GM12878 (cell line): ENCODE results near the gene MDC1. TPM values are rescaled to one million over a fixed set of nuclear protein-coding genes. Genes with fewer than 3 reads are reported as not detected.

ENCODE experiments used
- ATAC-seq: fragments of 200-7000 bp; cut with Tn5 transposase; 3 replicates; pipeline ENCODE4 v1.9.1; 2020; ENCODE audit warnings: mild to moderate bottlenecking, moderate library complexity
- BruUV-seq: library from RNA; stranded (reverse); fragments of 400-500 nt; replicated peaks from 2 replicates; lab custom pipeline; 2021; lab: Mats Ljungman, UMichigan
- CTCF ChIA-PET: fragments of 300-600 bp; sonication (Branson Sonifier 250); formaldehyde crosslinking; extraction: SDS; loops from one replicate; lab custom pipeline; 2021; ENCODE audit warnings: inconsistent platforms; lab: Yijun Ruan, JAX
- POLR2A ChIA-PET: fragments of 350-600 bp; formaldehyde crosslinking; extraction: SDS; loops from one replicate; lab custom pipeline; 2021; ENCODE audit warnings: inconsistent platforms; lab: Charles Lee
- RAD21 ChIA-PET: fragments of 300-600 bp; sonication (Branson Sonifier 250); formaldehyde crosslinking; loops from one replicate; lab custom pipeline; 2023; ENCODE audit warnings: antibody characterized with exemption; ENCODE audit not compliant: unreplicated experiment; lab: Charles Lee
- SMC1A ChIA-PET: fragments of 300-600 bp; sonication (Branson Sonifier 250); formaldehyde crosslinking; loops from one replicate; lab custom pipeline; 2023; ENCODE audit not compliant: unreplicated experiment, uncharacterized antibody; lab: Charles Lee
- DNase-seq: peaks from one replicate; pipeline ENCODE4 v3.0.0-alpha.2; 2011; ENCODE audit warnings: low read depth, low spot score
- FAIRE-seq: peaks from 3 replicates; lab custom pipeline; 2011; peaks lifted over from hg19 to GRCh38; lab: Jason Lieb, UNC
- H2AFZ ChIP-seq: 2 replicates; pipeline ENCODE4 v1.6.0; 2011; ENCODE audit warnings: low read depth, low read length, control low read depth; ENCODE audit not compliant: control insufficient read depth
- H3K27ac ChIP-seq: 2 replicates; pipeline ENCODE4 v1.5.1; 2011; ENCODE audit warnings: control low read depth; ENCODE audit not compliant: control insufficient read depth, insufficient read depth
- H3K27me3 ChIP-seq, 2 experiments: replicated peaks in 1 of 2; 2 replicates each; pipeline versions ENCODE4 v1.6.0 to v1.6.1; 2011; ENCODE audit warnings: low read length in 1 of 2; ENCODE audit not compliant: control insufficient read depth in 2 of 2, insufficient read depth in 2 of 2
- H3K36me3 ChIP-seq, 2 experiments: 2 replicates each; pipeline ENCODE4 v1.5.1; 2011; ENCODE audit warnings: low read length in 1 of 2; ENCODE audit not compliant: control insufficient read depth in 2 of 2, insufficient read depth in 2 of 2
- H3K4me1 ChIP-seq: 2 replicates; pipeline ENCODE4 v1.6.1; 2011; ENCODE audit warnings: mild to moderate bottlenecking, low read length, moderate library complexity, mixed read lengths; ENCODE audit not compliant: control insufficient read depth, insufficient read depth
- H3K4me2 ChIP-seq: 2 replicates; pipeline ENCODE4 v1.6.0; 2011; ENCODE audit warnings: control low read depth; ENCODE audit not compliant: control insufficient read depth, insufficient read depth
- H3K4me3 ChIP-seq: fragments of 200-600 bp; sonication (generic); 2 replicates; pipeline ENCODE4 v1.5.1; 2016
- H3K79me2 ChIP-seq: 2 replicates; pipeline ENCODE4 v1.6.0; 2011; ENCODE audit warnings: low read length; ENCODE audit not compliant: control insufficient read depth, insufficient read depth
- H3K9ac ChIP-seq: 2 replicates; pipeline ENCODE4 v1.8.0; 2011; ENCODE audit warnings: low read length, control low read depth, mixed read lengths; ENCODE audit not compliant: control insufficient read depth, insufficient read depth
- H3K9me3 ChIP-seq: replicated peaks from 3 replicates; pipeline ENCODE4 v1.5.1; 2011; ENCODE audit warnings: mild to moderate bottlenecking, low read length; ENCODE audit not compliant: control insufficient read depth, insufficient read depth
- H4K20me1 ChIP-seq: 2 replicates; pipeline ENCODE4 v1.6.0; 2011; ENCODE audit not compliant: control insufficient read depth, insufficient read depth
- ATF7 ChIP-seq: fragments of 450-650 bp; IDR thresholded peaks from 2 replicates; pipeline ENCODE4 v1.6.1; 2016; ENCODE audit warnings: low read depth, mild to moderate bottlenecking
- BCLAF1 ChIP-seq: fragments of 450-650 bp; IDR thresholded peaks from 2 replicates; pipeline ENCODE4 v1.6.1; 2017; ENCODE audit warnings: antibody characterized with exemption, mild to moderate bottlenecking, moderate library complexity
- BRCA1 ChIP-seq: IDR thresholded peaks from 2 replicates; pipeline ENCODE4 v1.6.1; 2011; ENCODE audit warnings: low read depth, low read length, improper control_type of control experiment
- ESRRA ChIP-seq: IDR thresholded peaks from 2 replicates; pipeline ENCODE4 v1.6.1; 2012; ENCODE audit warnings: mild to moderate bottlenecking, low read length, improper control_type of control experiment
- ETV6 ChIP-seq, 2 experiments: fragments of 450-650 bp in 1 of 2; IDR thresholded peaks in 1 of 2; conservative IDR thresholded peaks in 1 of 2; 2 replicates each; pipeline ENCODE4 v1.6.1; 2014; ENCODE audit warnings: antibody characterized with exemption in 1 of 2, borderline replicate concordance in 1 of 2, low read depth in 1 of 2, mild to moderate bottlenecking in 1 of 2, moderate library complexity in 1 of 2
- FOXK2 ChIP-seq: fragments of 450-650 bp; IDR thresholded peaks from 2 replicates; pipeline ENCODE4 v1.6.1; 2017; ENCODE audit warnings: mild to moderate bottlenecking, moderate library complexity
- KDM1A ChIP-seq: fragments of 200-600 bp; sonication (generic); IDR thresholded peaks from 2 replicates; pipeline ENCODE4 v1.6.1; 2016; ENCODE audit warnings: borderline replicate concordance
- MXI1 ChIP-seq: fragments of 150-350 bp; IDR thresholded peaks from 2 replicates; pipeline ENCODE4 v1.6.1; 2011; ENCODE audit warnings: low read depth, mild to moderate bottlenecking, inconsistent platforms, low read length, improper control_type of control experiment
- NFXL1 ChIP-seq: fragments of 450-650 bp; IDR thresholded peaks from 2 replicates; pipeline ENCODE4 v1.6.1; 2017; ENCODE audit warnings: antibody characterized with exemption, mild to moderate bottlenecking, borderline replicate concordance
- RB1 ChIP-seq: fragments of 450-650 bp; formaldehyde crosslinking; IDR thresholded peaks from 2 replicates; pipeline ENCODE4 v1.6.1; 2017; ENCODE audit warnings: mild to moderate bottlenecking, borderline replicate concordance
- RCOR1 ChIP-seq: conservative IDR thresholded peaks from 2 replicates; pipeline ENCODE4 v1.6.1; 2012; ENCODE audit warnings: low read depth, low read length, improper control_type of control experiment
- SIN3A ChIP-seq: IDR thresholded peaks from 2 replicates; pipeline ENCODE4 v1.6.1; 2012; ENCODE audit warnings: low read depth, low read length, improper control_type of control experiment
- SIX5 ChIP-seq: IDR thresholded peaks from 2 replicates; pipeline ENCODE4 v1.6.1; 2011; ENCODE audit warnings: mild to moderate bottlenecking, low read depth, low read length, moderate library complexity; ENCODE audit not compliant: severe bottlenecking
- SMAD1 ChIP-seq: fragments of 450-650 bp; IDR thresholded peaks from 2 replicates; pipeline ENCODE4 v1.6.1; 2018; ENCODE audit warnings: mild to moderate bottlenecking, low read depth; ENCODE audit not compliant: partially characterized antibody
- SREBF1 ChIP-seq: IDR thresholded peaks from 2 replicates; pipeline ENCODE4 v1.6.1; 2012; ENCODE audit warnings: mild to moderate bottlenecking, low read length
- WGBS: methylation state at CpG from one replicate; pipeline ENCODE4 v1.1.6; 2016; ENCODE audit warnings: low lambda C conversion rate; ENCODE audit not compliant: insufficient replicate concordance, insufficient coverage; ENCODE audit errors: missing lambda C conversion rate; 5-methylcytosine and 5-hydroxymethylcytosine counted together
- in situ Hi-C: fragments of 300-500 bp; cut with MboI; formaldehyde crosslinking; loops from 9 replicates; pipeline ENCODE4 v1.14.3; 2018; ENCODE audit warnings: mixed read lengths
- intact Hi-C: fragments of 100-400 bp; cut with micrococcal nuclease; formaldehyde crosslinking; loops from one replicate; pipeline ENCODE4 v1.14.2; 2022; ENCODE audit not compliant: unreplicated experiment
- polyA plus RNA-seq, 11 experiments: library from polyadenylated mRNA; depleted of rRNA in 4 of 11; unstranded in 6 of 11; stranded (reverse) in 5 of 11; fragments of >200 nt; fragmentation: Nextera tagmentation in 4 of 11; fragmentation: Illumina TruSeq in 1 of 11; extraction: Ambion mirVana in 4 of 11; extraction: Trizol in 1 of 11; gene quantifications; 1 replicate in 1 of 11; 2 replicates in 10 of 11; pipeline versions ENCODE4 v1.2.1 to v1.2.3, GENCODE V29; 2011 to 2016; ENCODE audit warnings: inconsistent platforms in 2 of 11, missing spikeins in 2 of 11, low read depth in 1 of 11
- total RNA-seq, 4 experiments: library from RNA; depleted of rRNA in 3 of 4; stranded (reverse); fragments of >200 nt in 3 of 4; fragmentation: Illumina TruSeq in 1 of 4; extraction: Trizol in 1 of 4; gene quantifications; 2 replicates each; pipeline versions ENCODE4 v1.2.1 to v1.2.3, GENCODE V29; 2013 to 2021
- TF ChIP-seq, protein P1 (sequence below): IDR thresholded peaks from 2 replicates; pipeline ENCODE4 v1.6.1; 2011; ENCODE audit warnings: mild to moderate bottlenecking, low read depth, low read length, moderate library complexity; ENCODE audit not compliant: insufficient replicate concordance

The MDC1 gene
- total and polyA plus RNA-seq, 10 of the 15 experiments (the other 5 are each of a cell fraction or from before 2014, with no cell fraction given), result 5.1 to 62.5 (median 22.4) TPM

- no TSS peak for BruUV-seq
- Histone ChIP-seq H3K79me2 (no peaks in the 10 kb centered on the region; the same call in none of the 2 replicates), H3K27ac (no peak overlapping the region), H3K4me2 (no peak overlapping the region), H3K4me3 (no peak overlapping the region), H3K27me3 (no peaks in the 10 kb centered on the region), H2AFZ (no peak overlapping the region), H3K36me3 (peaks cover 9 to 17% of the 10 kb centered on the region in 2 experiments), H3K9me3 (no peaks in the 10 kb centered on the region), H3K9ac (no peak overlapping the region), H3K4me1 (peaks cover 25% of the 10 kb centered on the region), H4K20me1 (no peaks in the 10 kb centered on the region)
- ChIA-PET CTCF (interaction anchor here (1.2 to 1.6 kb wide), 2 partner anchors 30 to 226 kb away, joined by 3 to 4 read pairs; no protein-coding TSS in a partner anchor), POLR2A (interaction anchor here (1.4 to 1.8 kb wide), 2 partner anchors 12 to 18 kb away, joined by 7 read pairs; partner anchors contain the start of gene NRM), SMC1A (interaction anchor here (0.6 kb wide), 1 partner anchor 47 kb away, joined by 3 read pairs; no protein-coding TSS in a partner anchor), RAD21 (interaction anchor here (1.4 kb wide), 1 partner anchor 21 kb away, joined by 3 read pairs; no protein-coding TSS in a partner anchor)
- 97% methylated on average over 2 of the region's 2 CpGs for WGBS
- ATAC-seq (no peak), DNase-seq (no peak), FAIRE-seq (no peak)
- TF ChIP-seq SIX5 (no peak), ETV6 (conservative IDR thresholded peaks at IDR 0.05 in 1 of 2, IDR thresholded peaks at IDR 0.05 in 1 of 2; ENCODE audit: borderline replicate concordance in 1 of 2, low read depth in 1 of 2) (no peak), SIN3A (no peak), KDM1A (no peak), ATF7 (no peak), NFXL1 (no peak), SMAD1 (no peak), SREBF1 (no peak), RB1 (no peak), ESRRA (no peak), BCLAF1 (no peak), MXI1 (no peak), FOXK2 (no peak), BRCA1 (no peak), RCOR1 (no peak)
- TF ChIP-seq, protein P1, sequence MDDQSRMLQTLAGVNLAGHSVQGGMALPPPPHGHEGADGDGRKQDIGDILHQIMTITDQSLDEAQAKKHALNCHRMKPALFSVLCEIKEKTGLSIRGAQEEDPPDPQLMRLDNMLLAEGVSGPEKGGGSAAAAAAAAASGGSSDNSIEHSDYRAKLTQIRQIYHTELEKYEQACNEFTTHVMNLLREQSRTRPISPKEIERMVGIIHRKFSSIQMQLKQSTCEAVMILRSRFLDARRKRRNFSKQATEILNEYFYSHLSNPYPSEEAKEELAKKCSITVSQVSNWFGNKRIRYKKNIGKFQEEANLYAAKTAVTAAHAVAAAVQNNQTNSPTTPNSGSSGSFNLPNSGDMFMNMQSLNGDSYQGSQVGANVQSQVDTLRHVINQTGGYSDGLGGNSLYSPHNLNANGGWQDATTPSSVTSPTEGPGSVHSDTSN, result no peak
- intact Hi-C loops, result no loop called here
- in situ Hi-C loops, result no loop called here
These were observed 7.8 kb downstream of the MDC1 start for GRCh38 chr6:30709101-30709868.
